HG03521 (cell line): ENCODE data around the gene NSD2.

Experiments
- ATAC-seq: cut with Tn5 transposase; IDR thresholded peaks from one replicate; pipeline ENCODE4 v1.9.1; 2021; ENCODE audit warnings: mild to moderate bottlenecking, moderate library complexity; ENCODE audit not compliant: unreplicated experiment

The NSD2 gene

GRCh38 chr4:1967512-1968149 is 96.4 kb downstream of the NSD2 start:
- no peak for ATAC-seq

GRCh38 chr4:1968686-1969295 is 97.6 kb downstream of the NSD2 start:
- no peak for ATAC-seq

GRCh38 chr4:1969928-1970723 is 98.9 kb downstream of the NSD2 start:
- no peak for ATAC-seq

DNA sequence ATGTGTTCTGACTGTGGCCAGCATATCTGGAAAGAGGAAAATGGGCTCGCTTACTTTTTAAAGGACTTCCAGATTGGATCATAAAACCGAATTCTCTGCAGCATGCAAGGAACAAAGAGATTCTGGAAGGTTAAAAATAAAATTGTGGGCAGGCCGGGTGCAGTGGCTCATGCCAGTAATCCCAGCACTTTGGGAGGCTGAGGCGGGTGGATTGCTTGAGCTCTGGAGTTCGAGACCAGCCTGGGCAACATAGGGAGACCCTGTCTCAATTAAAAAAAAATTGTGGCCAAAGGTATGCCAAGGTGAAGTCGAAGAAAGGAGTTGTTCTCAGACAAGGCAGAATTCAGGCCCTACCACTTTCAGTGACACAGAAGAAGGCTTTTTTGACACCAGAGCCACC is 99.7 kb downstream of the NSD2 start:
- no peak for ATAC-seq

- no peak for ATAC-seq
These were observed 100.4 kb downstream of the NSD2 start for GRCh38 chr4:1971456-1972200.

DNA sequence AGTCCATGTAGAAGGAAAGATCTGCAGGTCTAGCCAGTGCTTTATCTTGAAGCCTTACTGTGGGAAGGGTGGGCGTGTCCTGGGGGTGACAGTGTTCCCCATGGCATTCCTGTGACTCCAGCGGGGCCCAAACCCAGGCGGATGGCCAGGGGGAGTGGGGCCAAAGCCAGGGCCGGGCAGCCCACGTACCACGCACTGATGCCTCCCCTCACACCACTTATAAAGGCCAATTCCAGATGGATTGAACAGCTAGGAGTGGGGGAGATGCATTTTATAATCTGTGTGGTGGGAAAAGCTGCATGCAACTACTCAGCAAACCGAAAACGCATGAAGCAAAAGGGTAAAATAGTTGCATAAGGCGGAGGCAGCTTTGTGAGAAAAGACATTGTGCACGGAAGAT is 101.2 kb downstream of the NSD2 start:
- no peak for ATAC-seq

GRCh38 chr4:1973218-1973617 is 102.0 kb downstream of the NSD2 start:
- ATAC-seq, result no peak

GRCh38 chr4:1973661-1974060 is 102.5 kb downstream of the NSD2 start:
- ATAC-seq, result no peak

DNA sequence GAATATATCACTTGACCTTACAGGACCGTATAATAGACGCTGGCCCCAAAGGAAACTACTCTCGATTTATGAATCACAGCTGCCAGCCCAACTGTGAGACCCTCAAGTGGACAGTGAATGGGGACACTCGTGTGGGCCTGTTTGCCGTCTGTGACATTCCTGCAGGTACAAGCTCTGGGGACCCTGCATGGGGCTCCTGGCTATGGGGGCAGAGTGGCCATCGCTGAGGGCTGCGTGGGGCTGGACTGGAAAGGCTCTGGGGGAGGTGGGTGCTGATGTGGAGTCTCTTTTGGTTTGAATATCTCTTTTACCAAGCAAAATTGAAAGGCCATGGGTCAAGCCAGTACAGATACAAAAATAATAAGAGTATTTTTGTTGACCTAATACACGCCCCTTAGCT is 103.6 kb downstream of the NSD2 start:
- ATAC-seq, result no peak

DNA sequence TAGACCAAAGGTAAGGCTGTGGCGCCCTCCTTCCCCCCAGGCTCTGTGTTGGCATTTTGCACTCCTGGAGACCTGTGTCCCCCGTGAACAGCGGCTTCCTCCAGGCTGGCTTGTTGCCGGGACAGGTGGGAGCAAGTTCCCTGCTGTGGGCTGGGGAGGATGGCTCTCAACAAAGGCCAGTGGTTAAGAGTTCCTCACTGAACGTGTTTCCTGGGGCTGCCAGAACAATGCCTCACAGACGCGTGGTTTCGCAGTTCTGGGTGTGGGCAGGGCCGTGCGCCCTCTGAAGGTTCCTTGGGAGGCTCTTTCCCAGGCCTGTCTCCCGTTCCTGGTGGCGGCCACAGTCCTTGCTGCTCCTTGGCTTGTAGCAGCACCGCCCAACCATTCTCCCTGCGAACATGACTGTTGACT is 104.2 kb downstream of the NSD2 start:
- ATAC-seq, result no peak

- ATAC-seq, result no peak
These were observed 104.7 kb downstream of the NSD2 start for GRCh38 chr4:1975880-1976279.

DNA sequence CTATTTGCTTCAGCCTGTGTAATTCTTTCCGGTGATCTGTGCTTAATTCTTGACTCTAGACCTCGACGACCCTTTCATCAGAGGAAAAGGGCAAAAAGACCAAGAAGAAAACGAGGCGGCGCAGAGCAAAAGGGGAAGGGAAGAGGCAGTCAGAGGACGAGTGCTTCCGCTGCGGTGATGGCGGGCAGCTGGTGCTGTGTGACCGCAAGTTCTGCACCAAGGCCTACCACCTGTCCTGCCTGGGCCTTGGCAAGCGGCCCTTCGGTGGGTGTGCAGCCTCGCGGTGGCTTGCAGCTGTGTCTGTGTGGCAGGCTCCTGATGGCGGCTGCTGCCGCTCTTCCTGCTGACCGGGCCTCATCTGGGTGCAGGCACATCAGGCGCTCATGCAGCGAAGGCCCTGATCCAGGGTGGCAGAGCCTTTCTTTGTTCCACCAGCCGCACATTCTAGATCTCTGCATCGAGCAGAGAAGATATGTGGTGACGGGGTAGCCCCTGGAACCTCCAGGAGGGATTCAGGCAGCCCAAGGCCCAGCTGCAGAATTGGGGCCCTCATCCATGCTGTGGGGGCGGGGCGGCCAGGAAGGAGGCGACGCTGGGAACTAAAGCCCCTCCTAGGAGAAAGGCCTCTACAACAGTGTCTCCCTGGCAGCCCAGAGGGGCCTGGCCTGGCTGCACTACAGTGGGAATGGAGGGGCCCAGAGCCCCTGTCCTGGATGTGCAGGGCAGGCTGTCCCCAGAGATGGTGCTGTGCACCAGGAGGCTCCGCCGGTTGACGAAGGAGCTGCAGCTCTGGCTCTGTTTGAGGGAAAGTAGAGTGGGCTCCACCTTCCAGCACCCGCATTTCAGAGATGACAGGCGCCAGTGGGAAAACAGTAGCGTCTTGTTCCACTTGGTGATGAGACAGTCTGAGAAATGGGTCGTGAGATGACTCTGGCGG is 105.5 kb downstream of the NSD2 start:
- ATAC-seq, result no peak

GRCh38 chr4:1978226-1978625 is 107.0 kb downstream of the NSD2 start:
- ATAC-seq, result no peak

GRCh38 chr4:1978741-1979476 is 107.7 kb downstream of the NSD2 start:
- no peak for ATAC-seq

DNA sequence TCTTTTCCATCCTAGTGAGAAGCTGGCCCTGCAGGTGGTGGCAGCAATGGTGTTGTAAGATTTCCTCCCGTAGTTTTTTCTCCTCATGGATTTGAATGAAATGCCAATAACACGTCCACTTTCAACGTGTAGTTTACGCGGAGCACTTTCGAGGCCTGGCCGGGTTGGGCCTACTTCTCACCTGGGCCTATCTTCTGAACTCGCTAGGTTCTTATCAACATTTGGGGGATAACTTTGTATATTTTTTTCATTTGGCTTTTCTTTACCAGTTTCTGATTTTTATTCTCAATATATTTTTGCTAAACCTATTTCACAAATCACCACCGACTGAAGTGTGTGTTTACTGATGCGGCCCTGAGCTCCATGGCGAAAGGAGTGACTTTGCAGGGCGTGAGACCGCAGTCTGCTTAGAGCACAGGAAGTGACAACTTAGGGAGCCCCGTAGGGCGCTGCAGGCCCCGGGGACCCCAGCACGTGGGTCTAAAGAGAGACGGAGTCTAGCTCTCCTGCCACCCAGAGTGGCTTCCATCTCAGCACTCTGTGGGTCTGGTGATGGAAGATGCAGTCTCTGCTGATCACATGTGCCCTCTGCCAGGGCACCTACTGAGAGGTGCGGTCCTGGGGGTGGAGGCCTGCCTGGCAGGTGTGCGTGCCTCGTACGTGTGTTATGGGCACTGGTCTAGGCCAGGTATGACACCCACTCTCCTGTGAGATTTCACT is 108.4 kb downstream of the NSD2 start:
- ATAC-seq, result no peak

- no peak for ATAC-seq
These were observed 109.4 kb downstream of the NSD2 start for GRCh38 chr4:1980561-1981041.

- ATAC-seq, result no peak
These were observed 110.3 kb downstream of the NSD2 start for GRCh38 chr4:1981251-1982058.
